HepG2 (cell line): ENCODE measurements around the gene EXOC1. TPM values are rescaled to one million over a fixed set of nuclear protein-coding genes. Genes with fewer than 3 reads are reported as not detected.

ENCODE experiments used
- DR1 ChIP-seq: sonication (generic); formaldehyde crosslinking; IDR thresholded peaks from 2 replicates; pipeline ENCODE4 v1.8.0; 2021; ENCODE audit warnings: mild to moderate bottlenecking, missing genetic modification reagents, inconsistent platforms
- HDAC1 ChIP-seq: sonication (generic); formaldehyde crosslinking; IDR thresholded peaks from 2 replicates; pipeline ENCODE4 v1.5.1; 2020; ENCODE audit warnings: mild to moderate bottlenecking, missing genetic modification reagents
- HOXD1 ChIP-seq: sonication (generic); formaldehyde crosslinking; IDR thresholded peaks from 2 replicates; pipeline ENCODE4 v1.5.0; 2020; ENCODE audit warnings: missing genetic modification reagents
- KDM5A ChIP-seq: fragments of 200-600 bp; sonication (generic); IDR thresholded peaks from 2 replicates; pipeline ENCODE4 v1.7.0; 2018; ENCODE audit warnings: antibody characterized with exemption, mild to moderate bottlenecking, low read length, borderline replicate concordance
- KDM6A ChIP-seq: IDR thresholded peaks from 2 replicates; pipeline ENCODE4 v1.6.1; 2016; ENCODE audit warnings: low read depth
- MEIS2 ChIP-seq: sonication (generic); formaldehyde crosslinking; IDR thresholded peaks from 2 replicates; pipeline ENCODE4 v1.9.0; 2021; ENCODE audit warnings: mild to moderate bottlenecking, missing genetic modification reagents
- MYC ChIP-seq: sonication (generic); formaldehyde crosslinking; IDR thresholded peaks from 2 replicates; pipeline ENCODE4 v1.9.0; 2021; ENCODE audit warnings: missing genetic modification reagents, borderline replicate concordance
- NR2C2 ChIP-seq: sonication (generic); formaldehyde crosslinking; IDR thresholded peaks from 2 replicates; pipeline ENCODE4 v1.4.0; 2020; ENCODE audit warnings: missing genetic modification reagents, mild to moderate bottlenecking, moderate library complexity, borderline replicate concordance
- RFX3 ChIP-seq: IDR thresholded peaks from 2 replicates; pipeline ENCODE4 v1.6.1; 2016; ENCODE audit warnings: missing biosample characterization, missing genetic modification reagents
- RXRA ChIP-seq: sonication (generic); formaldehyde crosslinking; IDR thresholded peaks from 2 replicates; pipeline ENCODE4 v1.5.1; 2020; ENCODE audit warnings: missing genetic modification reagents
- SP1 ChIP-seq, 2 experiments: fragments of 450-650 bp in 1 of 2; sonication (generic) in 1 of 2; formaldehyde crosslinking in 1 of 2; IDR thresholded peaks; 2 replicates each; pipeline versions ENCODE4 v1.4.0 to v1.6.1; 2016 to 2020; ENCODE audit warnings: missing genetic modification reagents in 1 of 2
- ZNF12 ChIP-seq: sonication (generic); formaldehyde crosslinking; IDR thresholded peaks from 2 replicates; pipeline ENCODE4 v1.5.0; 2020; ENCODE audit warnings: missing genetic modification reagents
- ZNF207 ChIP-seq: fragments of 450-650 bp; IDR thresholded peaks from 2 replicates; pipeline ENCODE4 v1.6.1; 2016; ENCODE audit warnings: antibody characterized with exemption, borderline replicate concordance
- ZNF350 ChIP-seq: sonication (generic); formaldehyde crosslinking; IDR thresholded peaks from 2 replicates; pipeline ENCODE4 v1.4.0; 2020; ENCODE audit warnings: mild to moderate bottlenecking, low read depth, missing genetic modification reagents, borderline replicate concordance
- ZNF557 ChIP-seq: sonication (generic); formaldehyde crosslinking; IDR thresholded peaks from 2 replicates; pipeline ENCODE4 v1.4.0; 2020; ENCODE audit warnings: missing genetic modification reagents
- ZNF563 ChIP-seq: sonication (generic); formaldehyde crosslinking; IDR thresholded peaks from 2 replicates; pipeline ENCODE4 v1.8.0; 2022; ENCODE audit warnings: mild to moderate bottlenecking, moderate library complexity, missing genetic modification reagents
- ZNF660 ChIP-seq: sonication (generic); formaldehyde crosslinking; IDR thresholded peaks from 2 replicates; pipeline ENCODE4 v1.5.1; 2020; ENCODE audit warnings: mild to moderate bottlenecking, low read depth, missing genetic modification reagents, borderline replicate concordance
- polyA plus RNA-seq, 8 experiments: library from polyadenylated mRNA; depleted of rRNA in 3 of 8; stranded (reverse) in 7 of 8; unstranded in 1 of 8; fragments of >200 nt; fragmentation: Illumina TruSeq in 4 of 8; extraction: Trizol in 4 of 8; gene quantifications; 2 replicates each; pipeline versions ENCODE4 v1.2.1 to v1.2.3, GENCODE V29; 2011 to 2016; ENCODE audit warnings: low read depth in 4 of 8, missing spikeins in 1 of 8, mixed read lengths in 1 of 8; ENCODE audit not compliant: insufficient read depth in 1 of 8
- total RNA-seq, 5 experiments: library from RNA; depleted of rRNA; stranded (reverse); fragments of >200 nt; fragmentation: Illumina TruSeq; extraction: Trizol; gene quantifications; 2 replicates each; pipeline ENCODE4 v1.2.3, GENCODE V29; 2016; ENCODE audit warnings: low read depth in 1 of 5
- TF ChIP-seq, protein P1 (sequence below): sonication (generic); formaldehyde crosslinking; IDR thresholded peaks from 2 replicates; pipeline ENCODE4 v1.5.1; 2020; ENCODE audit warnings: missing genetic modification reagents, mild to moderate bottlenecking, borderline replicate concordance
- TF ChIP-seq, protein P2 (sequence below): sonication (generic); formaldehyde crosslinking; IDR thresholded peaks from 2 replicates; pipeline ENCODE4 v1.5.0; 2020; ENCODE audit warnings: mild to moderate bottlenecking, missing genetic modification reagents, moderate library complexity
- TF ChIP-seq, protein P3 (sequence below): sonication (generic); formaldehyde crosslinking; IDR thresholded peaks from 2 replicates; pipeline ENCODE4 v1.5.0; 2020; ENCODE audit warnings: missing genetic modification reagents, mild to moderate bottlenecking, borderline replicate concordance
- TF ChIP-seq, protein P4 (sequence below): sonication (generic); formaldehyde crosslinking; IDR thresholded peaks from 2 replicates; pipeline ENCODE4 v1.4.0; 2020; ENCODE audit warnings: mild to moderate bottlenecking, low read depth, missing genetic modification reagents
- TF ChIP-seq, protein P5 (sequence below): sonication (generic); formaldehyde crosslinking; IDR thresholded peaks from 2 replicates; pipeline ENCODE4 v1.4.0; 2020; ENCODE audit warnings: low read depth, mild to moderate bottlenecking, missing genetic modification reagents

EXOC1 gene
- total and polyA plus RNA-seq, 2 of the 13 experiments (the other 11 are each of a cell fraction or from before 2014, with no cell fraction given) = 9.1 to 18.4 TPM

DNA sequence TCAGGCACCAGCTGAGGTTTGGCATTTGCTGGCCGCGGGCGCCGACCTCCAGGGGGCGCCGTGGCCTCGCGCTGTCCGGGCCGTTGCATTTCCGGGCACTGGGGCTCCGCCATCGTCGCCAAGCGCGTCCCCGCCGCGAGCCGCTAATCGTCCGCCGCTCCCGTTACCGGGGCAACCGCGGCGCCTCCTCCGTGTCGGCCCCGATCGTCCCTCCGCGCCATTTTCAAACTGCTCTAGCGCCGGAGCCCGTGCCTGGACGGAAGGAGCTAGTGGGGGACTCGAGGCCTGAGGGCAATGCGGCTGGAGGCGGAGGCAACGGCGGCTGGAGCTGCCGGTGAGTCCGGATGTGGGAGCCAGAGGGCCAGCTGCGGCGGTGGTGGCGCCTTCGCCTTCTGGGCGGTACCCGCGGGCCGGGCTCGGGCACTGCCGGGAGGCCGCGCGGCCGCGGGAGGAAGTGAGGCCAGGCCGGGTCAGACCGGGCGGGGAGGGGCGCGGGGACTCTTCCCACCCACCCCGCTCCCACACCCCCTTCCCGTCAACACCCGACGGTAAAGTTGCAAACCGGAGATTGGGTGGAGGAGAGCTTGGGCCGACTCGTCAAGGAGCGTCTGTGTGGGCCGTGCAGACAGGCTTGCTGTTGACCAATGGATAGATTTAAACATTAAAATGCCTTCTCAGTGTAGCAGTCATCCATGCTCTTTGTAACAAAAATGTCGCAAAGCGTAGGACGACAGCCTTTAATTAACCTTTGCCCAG is 95.5 kb downstream of the EXOC1 start, which contains the start of gene CEP135 (continued):
- TF ChIP-seq RFX3 (CRISPR knock-in tag) (peak; percentile 88), ZNF350 (CRISPR knock-in tag) (peak; percentile 89; the same call in 1 of the 2 replicates), MEIS2 (CRISPR knock-in tag) (peak; percentile 75; the same call in 1 of the 2 replicates), KDM5A (peak; percentile 72), SP1 (IDR thresholded peaks at IDR 0.05) (no peak), SP1 (CRISPR knock-in tag; IDR thresholded peaks at IDR 0.05) (peak; percentile 7; the same call in 1 of the 2 replicates), KDM6A (no peak), HDAC1 (CRISPR knock-in tag) (peak; percentile 100), ZNF207 (no peak), NR2C2 (CRISPR knock-in tag) (peak; percentile 76), ZNF660 (CRISPR knock-in tag) (no peak), HOXD1 (CRISPR knock-in tag) (peak; percentile 94), ZNF12 (CRISPR knock-in tag) (peak; percentile 82), MYC (CRISPR knock-in tag) (peak; percentile 87), DR1 (CRISPR knock-in tag) (peak; percentile 60), RXRA (CRISPR knock-in tag) (peak; percentile 86), ZNF557 (CRISPR knock-in tag) (0 out of 2 replicates have a peak, but pooled peaks have one; percentile 76), ZNF563 (peak; percentile 81; the same call in 1 of the 2 replicates)
- TF ChIP-seq, protein P1, sequence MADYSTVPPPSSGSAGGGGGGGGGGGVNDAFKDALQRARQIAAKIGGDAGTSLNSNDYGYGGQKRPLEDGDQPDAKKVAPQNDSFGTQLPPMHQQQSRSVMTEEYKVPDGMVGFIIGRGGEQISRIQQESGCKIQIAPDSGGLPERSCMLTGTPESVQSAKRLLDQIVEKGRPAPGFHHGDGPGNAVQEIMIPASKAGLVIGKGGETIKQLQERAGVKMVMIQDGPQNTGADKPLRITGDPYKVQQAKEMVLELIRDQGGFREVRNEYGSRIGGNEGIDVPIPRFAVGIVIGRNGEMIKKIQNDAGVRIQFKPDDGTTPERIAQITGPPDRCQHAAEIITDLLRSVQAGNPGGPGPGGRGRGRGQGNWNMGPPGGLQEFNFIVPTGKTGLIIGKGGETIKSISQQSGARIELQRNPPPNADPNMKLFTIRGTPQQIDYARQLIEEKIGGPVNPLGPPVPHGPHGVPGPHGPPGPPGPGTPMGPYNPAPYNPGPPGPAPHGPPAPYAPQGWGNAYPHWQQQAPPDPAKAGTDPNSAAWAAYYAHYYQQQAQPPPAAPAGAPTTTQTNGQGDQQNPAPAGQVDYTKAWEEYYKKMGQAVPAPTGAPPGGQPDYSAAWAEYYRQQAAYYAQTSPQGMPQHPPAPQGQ (CRISPR knock-in tag) = no peak
- TF ChIP-seq, protein P2, sequence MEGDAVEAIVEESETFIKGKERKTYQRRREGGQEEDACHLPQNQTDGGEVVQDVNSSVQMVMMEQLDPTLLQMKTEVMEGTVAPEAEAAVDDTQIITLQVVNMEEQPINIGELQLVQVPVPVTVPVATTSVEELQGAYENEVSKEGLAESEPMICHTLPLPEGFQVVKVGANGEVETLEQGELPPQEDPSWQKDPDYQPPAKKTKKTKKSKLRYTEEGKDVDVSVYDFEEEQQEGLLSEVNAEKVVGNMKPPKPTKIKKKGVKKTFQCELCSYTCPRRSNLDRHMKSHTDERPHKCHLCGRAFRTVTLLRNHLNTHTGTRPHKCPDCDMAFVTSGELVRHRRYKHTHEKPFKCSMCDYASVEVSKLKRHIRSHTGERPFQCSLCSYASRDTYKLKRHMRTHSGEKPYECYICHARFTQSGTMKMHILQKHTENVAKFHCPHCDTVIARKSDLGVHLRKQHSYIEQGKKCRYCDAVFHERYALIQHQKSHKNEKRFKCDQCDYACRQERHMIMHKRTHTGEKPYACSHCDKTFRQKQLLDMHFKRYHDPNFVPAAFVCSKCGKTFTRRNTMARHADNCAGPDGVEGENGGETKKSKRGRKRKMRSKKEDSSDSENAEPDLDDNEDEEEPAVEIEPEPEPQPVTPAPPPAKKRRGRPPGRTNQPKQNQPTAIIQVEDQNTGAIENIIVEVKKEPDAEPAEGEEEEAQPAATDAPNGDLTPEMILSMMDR (CRISPR knock-in tag) = peak; percentile 98
- TF ChIP-seq, protein P3, sequence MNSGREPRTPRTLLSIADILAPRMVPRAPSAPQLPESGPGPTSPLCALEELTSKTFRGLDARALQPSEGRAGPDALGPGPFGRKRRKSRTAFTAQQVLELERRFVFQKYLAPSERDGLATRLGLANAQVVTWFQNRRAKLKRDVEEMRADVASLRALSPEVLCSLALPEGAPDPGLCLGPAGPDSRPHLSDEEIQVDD (CRISPR knock-in tag) = no peak
- TF ChIP-seq, protein P4, sequence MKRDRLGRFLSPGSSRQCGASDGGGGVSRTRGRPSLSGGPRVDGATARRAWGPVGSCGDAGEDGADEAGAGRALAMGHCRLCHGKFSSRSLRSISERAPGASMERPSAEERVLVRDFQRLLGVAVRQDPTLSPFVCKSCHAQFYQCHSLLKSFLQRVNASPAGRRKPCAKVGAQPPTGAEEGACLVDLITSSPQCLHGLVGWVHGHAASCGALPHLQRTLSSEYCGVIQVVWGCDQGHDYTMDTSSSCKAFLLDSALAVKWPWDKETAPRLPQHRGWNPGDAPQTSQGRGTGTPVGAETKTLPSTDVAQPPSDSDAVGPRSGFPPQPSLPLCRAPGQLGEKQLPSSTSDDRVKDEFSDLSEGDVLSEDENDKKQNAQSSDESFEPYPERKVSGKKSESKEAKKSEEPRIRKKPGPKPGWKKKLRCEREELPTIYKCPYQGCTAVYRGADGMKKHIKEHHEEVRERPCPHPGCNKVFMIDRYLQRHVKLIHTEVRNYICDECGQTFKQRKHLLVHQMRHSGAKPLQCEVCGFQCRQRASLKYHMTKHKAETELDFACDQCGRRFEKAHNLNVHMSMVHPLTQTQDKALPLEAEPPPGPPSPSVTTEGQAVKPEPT (CRISPR knock-in tag) = no peak; the same call in 1 of the 2 replicates
- TF ChIP-seq, protein P5, sequence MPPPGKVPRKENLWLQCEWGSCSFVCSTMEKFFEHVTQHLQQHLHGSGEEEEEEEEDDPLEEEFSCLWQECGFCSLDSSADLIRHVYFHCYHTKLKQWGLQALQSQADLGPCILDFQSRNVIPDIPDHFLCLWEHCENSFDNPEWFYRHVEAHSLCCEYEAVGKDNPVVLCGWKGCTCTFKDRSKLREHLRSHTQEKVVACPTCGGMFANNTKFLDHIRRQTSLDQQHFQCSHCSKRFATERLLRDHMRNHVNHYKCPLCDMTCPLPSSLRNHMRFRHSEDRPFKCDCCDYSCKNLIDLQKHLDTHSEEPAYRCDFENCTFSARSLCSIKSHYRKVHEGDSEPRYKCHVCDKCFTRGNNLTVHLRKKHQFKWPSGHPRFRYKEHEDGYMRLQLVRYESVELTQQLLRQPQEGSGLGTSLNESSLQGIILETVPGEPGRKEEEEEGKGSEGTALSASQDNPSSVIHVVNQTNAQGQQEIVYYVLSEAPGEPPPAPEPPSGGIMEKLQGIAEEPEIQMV (CRISPR knock-in tag) = 0 out of 2 replicates have a peak, but pooled peaks have one; percentile 60
